ENCODE data around the gene SLC41A2.
A peak's percentile ranks its signal among the peaks of the same experiment; 100 is the strongest.
"Not testable (repeated sequence)": the region's sequence is repeated elsewhere in the genome, so short reads cannot be mapped to it uniquely, and the experiment has no call there.

Gene SLC41A2, protein sequence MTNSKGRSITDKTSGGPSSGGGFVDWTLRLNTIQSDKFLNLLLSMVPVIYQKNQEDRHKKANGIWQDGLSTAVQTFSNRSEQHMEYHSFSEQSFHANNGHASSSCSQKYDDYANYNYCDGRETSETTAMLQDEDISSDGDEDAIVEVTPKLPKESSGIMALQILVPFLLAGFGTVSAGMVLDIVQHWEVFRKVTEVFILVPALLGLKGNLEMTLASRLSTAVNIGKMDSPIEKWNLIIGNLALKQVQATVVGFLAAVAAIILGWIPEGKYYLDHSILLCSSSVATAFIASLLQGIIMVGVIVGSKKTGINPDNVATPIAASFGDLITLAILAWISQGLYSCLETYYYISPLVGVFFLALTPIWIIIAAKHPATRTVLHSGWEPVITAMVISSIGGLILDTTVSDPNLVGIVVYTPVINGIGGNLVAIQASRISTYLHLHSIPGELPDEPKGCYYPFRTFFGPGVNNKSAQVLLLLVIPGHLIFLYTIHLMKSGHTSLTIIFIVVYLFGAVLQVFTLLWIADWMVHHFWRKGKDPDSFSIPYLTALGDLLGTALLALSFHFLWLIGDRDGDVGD

DNA sequence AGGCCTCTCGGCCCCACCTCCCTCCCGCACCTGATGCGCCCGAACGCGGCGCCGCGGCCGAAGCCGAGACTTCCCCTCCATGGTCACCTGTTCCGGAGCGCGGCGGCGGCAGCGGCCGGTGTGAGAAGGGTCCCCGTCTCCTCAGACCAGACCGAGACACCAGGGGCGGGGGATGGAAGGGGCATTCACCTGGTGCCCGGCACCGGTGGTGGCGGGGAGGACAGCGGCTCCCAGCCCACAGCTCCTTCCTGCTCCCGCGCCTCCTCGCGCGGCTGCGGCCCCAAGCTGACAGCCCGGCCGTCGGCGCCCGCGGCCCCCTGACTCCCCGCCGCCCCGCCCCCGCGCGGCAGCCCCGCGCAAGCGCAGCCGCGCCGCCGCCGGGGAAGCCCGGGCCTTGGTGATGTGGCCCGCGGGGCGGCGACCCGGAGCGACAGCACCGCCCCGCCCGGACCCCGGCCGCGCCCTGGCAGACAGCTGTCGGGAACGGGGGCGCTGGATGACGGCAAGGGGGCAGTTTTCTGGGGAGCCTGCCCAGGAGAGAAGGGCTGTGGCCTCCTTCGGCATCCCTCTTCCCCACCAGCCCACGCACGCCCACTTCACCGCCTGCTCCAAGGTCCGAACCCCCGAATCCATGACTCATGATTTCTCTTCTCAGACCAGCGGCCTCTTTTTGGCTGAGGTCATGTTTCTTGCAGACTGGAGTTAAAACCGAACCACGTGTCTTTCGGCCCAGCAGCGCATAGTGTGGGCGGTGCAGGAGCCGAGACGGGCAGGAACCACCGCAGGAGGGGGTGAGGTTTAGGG is at the start of gene SLC41A2:
SLC41A2 (minus strand) TSS at position 290 of the 804 bp plus-strand sequence. CDS start 29,763 bp downstream, outside the sequence.
- DNase-seq: peak; percentile 24 to 77

DNA sequence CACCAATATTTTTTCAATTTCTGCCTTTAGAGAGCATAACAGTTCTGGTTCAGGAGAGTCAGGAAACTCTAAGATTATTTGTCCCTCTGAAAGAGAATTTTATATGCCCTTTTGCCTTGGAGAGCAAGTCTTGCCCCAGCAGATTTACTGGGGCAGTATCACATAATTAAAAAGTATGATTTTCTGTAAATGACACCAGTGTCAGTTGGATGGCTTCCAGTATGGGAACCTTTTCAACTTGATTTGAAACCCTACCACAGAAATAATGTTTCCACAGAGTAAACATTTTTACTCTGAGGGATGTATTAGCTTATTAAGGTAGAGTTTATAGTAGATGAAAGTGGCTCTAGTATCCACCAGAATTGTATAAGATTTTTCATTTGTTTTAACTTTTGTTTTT is 43.4 kb upstream of the SLC41A2 start:
- no peak for DNase-seq

DNA sequence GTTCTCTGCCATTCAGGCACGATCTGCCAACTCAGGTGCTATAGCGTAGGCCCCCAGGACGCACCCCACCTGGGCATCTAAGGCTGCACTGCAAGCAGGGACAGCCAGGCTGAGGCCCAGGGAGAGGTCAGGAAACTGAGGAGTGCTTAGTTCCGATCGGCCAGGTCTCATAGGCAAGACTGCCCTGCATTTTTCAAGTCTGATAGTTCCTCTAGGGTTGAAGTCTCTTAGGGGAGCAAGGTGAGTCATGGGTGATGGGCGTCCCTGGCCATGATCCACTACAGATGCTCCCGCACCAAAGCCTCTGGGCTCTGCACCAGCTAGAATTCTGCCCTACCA is 41.2 kb upstream of the SLC41A2 start:
- DNase-seq: no peak

DNA sequence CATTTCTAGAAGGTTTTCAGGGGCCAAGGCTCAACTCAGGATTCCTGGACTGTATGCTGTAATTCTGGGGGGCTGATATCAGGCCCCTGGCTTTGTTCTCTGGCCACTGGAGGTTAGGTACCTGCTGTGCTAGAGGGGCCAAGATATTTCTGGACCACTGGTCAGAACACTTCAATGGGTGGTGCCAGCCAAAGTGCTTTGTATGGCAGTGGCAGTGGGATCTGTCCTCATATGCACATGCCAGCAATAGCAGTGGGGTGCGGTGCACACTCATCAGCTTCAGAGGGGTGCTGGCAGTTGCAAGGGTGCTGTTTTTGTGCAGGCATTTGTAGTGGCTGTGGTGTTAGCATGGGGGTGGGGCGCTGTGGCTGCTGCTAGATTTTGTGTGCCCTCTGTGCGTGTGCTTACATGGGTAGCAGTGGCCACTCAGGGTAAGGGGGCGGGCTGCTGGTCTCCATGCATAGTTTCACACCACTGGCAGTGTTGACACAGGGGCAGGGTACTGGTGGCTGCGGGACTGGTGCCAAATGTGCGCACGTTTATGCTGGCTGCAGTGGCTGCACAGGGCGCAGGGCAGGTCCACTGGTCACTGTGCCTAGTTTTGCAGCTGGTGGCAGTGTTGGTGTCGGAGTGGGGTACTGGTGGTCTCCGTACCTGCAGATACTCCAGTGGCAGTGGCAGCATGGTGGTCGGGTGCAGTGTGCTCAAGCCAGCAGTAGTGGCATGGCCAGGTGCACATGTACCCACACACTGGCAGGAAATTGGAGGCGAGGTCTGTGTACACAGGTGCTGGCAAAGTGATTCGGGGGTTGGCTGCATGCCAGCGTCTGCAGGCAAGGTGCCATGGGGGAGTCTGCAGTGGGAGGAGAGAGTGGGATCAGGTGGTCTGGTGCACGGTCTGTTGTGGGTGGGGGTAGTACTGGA is 40.6 kb upstream of the SLC41A2 start:
- no peak for DNase-seq

DNA sequence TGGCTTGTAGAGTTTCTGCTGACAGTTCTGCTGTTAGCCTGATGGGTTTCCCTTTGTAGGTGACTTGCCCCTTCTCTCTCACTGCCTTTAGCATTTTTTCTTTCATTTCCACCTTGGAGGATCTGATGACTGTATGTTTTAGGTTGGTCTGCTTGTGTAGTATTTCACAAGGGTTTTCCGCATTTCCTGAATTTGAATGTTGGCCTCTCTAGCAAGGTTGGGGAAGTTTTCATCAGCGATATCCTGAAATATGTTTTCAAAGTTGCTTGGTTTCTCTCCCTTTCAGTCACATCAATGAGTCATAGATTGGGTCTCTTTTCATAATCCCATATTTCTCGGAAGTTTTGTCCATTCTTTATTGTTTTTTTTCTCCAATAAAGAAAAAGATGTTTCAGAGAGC is 39.5 kb upstream of the SLC41A2 start:
- no peak for DNase-seq

DNA sequence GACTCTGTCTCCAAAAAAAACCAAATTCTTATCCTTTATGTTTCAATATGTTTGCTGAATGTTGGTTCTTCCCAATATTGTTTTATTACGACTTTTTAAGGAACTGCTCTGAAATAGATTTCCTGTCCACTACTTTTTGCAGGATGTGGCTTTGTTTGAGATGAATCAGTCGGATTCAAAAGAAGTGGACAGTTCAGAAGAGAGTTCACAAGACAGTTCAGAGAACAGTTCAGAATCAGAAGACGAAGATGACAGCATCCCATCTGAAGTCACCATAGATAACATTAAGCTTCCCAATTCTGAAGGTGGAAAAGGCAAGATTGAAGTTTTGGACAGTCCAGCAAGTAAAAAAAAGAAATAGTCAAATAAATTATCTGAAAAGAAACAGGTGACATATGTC is 36.2 kb upstream of the SLC41A2 start:
- DNase-seq: no peak

DNA sequence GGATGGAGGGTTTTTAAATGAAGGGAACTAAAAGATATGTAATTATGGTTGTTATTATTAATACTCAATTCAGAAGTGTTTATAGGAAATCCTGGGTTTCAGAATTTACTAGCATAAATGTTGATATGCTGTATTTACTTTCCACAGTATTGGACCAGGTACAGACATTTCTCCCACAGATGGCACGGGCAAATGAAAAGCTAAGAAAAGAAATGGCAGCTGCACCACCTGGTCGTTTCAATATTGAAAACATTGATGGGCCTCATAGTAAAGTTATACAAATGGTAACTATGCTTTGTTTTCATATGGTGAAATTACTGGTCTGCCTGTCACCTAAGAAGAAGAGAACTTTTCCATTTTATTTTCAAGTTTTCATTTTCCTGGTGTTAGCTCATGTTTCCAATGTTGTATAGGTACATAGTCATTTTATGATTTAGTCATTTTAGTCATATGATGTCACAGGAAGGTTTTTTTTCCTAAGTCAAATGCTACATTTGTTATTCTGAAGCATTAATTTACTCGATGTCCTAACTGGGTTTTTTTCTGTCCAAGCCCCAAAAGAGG is 33.6 kb upstream of the SLC41A2 start:
- no peak for DNase-seq

DNA sequence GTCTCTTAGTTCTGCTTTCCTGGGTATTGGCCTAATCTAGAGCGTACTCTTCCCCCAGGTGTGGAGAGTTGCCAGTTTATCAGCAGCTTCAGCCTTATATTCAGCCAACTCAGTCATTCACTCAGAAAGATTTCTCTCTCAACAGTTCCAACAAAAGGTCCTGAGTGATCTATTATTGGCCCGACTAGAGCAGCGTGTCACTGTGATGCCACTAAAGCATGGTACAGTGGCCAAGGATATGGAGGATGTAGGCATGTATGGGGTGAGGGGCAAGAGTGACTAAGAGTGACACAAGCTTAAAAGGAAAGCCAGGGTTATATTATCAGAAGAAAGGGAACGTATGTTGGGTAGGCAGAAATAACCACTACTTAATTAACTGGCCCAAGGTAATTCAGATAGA is 32.9 kb upstream of the SLC41A2 start:
- DNase-seq: no peak

DNA sequence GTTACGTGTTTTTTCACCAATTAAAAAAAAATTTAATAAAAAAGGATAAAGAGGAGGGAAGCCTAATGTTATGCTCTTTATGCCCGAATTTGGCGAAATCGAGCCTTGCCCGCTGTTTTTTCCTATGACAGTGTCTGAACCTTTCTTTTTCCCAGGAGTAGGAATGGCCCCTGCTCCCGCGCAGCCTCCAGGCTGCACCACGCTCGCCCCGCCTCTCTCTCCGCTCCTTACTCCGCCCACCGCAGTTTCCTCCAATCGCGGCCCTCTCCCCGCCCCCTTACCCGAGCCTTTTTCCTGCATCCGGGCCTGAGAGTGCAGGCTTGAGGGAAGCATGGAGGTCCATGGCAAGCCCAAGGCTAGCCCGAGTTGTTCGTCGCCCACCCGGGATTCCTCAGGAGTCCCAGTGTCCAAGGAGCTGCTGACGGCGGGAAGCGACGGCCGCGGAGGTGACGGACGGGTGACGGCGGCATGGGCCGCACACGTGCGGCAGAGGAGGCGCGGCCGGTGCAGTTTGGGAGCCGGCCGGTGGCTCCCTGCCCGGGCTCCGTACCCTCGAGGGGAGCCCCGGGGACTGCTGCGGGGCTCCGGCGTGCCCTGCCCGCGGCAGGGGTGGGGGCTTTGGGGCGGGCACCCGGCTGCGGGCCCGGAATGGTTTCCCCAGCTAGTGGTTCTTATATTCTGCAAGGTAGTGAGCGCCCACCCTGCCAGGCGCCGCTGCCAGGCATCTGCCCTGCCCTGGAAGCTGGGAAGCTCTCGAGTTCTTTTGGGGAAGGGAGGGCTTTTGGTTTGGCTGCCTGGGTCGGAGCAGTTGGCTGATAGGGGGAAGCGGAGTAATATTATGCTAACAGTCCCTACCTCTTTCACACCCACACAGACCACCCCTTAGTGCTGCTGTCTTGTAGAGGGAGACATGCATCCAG is 28.2 kb upstream of the SLC41A2 start, which contains the start of gene NOPCHAP1:
NOPCHAP1 (plus strand) TSS at position 295 of the 920 bp plus-strand sequence; CDS start at position 332, 37 bp downstream.
- peak; percentile 85 to 87 for DNase-seq

DNA sequence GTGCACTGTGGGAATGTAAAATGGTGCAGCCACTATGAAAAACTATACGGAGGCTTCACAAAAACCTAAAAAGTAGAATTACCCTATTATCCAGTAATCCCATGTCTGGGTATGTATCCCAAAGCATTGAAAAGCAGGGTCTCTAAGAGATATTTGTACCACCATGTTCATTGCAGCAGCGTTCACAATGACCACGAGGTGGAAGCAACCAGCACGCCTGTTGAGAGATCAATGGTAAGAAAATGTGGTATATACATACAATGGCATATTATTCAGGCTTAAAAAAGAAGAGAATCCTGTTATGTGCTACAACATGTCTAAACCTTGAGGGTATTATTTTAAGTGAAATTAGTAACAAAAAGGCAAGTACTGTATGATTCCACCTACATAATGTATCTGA is 27.1 kb upstream of the SLC41A2 start:
- no peak for DNase-seq

DNA sequence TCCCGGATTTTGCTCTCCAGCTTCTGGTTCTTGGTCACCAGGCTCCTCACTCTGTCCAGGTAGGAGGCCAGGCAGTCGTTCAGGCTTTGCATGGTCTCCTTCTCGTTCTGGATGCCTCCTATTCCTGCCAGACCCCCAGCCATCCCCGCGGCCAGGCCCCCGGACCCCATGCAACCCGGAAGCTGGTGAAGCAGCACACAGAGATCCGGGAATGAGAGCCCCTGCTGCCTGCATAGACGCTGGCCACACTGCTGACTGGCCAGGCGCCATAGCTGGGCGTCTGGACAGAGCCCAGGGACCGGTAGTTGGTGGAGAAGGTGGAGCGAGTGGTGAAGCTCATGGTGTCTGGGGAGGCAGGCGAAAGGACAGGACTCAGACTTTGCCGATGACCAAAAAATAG is 19.6 kb upstream of the SLC41A2 start:
- DNase-seq: not testable (repeated sequence)

DNA sequence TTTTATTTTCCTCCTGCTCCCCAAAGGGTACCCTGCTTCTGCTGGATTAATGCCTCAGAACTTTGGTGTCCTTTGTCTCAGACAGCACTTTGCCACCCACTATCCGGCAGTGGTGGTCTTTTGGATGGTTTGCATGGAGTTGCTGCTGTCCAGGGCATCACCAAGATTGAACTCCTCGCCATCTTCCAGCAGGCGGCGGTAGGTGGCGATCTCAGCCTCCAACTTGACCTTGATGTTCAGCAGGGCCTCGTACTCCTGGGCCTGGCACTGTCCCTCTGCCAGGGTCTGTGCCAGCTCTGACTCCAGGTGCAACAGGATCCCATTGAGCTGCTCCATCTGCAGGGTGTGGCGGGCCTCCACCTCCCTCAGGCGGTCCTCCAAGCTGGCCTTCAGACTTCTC is 18.6 kb upstream of the SLC41A2 start:
- no peak for DNase-seq

DNA sequence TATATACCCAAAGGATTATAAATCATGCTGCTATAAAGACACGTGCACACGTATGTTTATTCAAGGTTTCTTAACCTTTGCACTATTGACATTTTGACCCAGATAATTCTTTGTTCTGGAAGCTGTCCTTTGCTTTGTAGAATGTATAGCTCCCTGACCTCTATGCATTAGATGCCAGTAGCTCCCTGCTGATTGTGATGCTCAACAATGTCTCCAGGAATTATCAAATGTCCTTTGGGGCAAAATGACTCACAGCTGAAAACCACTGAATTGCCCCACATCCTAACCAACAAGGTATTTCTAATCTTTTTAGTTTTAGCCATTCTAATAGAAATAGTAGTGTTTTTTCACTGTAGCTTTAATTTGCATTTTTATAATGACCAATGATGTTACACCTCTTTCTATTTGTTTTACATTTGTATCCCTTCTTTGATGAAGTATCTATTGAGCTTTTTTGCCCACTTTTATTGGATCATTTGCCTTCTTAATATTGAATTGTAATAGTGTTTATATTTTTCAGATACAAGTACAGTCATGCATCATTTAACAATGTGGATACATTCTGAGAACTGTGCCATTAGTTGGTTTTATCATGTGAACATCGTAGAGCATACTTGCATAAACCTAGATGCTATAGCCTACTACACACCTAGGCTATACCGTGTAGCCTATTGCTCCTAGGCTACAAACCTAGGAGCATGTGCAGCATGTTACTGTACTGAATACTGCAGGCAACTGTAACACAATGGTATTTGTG is 17.7 kb upstream of the SLC41A2 start:
- no peak for DNase-seq

DNA sequence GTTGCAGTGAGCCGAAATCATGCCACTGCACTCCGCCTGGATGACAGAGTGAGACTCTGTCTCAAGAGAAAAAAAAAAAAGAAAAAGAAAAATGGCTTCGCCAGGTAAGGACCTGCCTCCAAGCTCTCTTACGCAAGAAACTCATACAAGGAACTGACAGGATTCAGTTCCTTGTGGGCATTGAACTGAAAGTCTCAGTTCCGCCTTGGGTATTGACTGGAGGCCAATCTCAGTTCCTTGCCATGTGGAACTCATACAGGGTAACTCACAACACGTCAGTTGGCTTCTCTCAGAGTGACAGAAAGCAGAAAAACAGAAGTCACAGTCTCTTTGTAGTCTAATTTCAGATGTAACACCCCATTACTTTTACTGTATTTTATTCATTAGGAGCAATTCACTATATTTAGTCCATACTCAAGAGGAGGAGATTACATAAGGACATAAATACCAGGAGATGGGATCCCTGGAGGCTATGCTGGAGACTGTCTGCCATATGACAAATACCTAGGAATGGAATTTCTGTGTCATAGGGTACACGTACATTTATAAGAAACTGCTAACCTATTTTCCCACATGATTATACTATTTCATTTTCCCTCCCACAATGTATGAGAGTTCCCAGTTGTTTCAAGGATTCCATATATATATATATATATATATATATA is 16.7 kb upstream of the SLC41A2 start:
- DNase-seq: no peak

DNA sequence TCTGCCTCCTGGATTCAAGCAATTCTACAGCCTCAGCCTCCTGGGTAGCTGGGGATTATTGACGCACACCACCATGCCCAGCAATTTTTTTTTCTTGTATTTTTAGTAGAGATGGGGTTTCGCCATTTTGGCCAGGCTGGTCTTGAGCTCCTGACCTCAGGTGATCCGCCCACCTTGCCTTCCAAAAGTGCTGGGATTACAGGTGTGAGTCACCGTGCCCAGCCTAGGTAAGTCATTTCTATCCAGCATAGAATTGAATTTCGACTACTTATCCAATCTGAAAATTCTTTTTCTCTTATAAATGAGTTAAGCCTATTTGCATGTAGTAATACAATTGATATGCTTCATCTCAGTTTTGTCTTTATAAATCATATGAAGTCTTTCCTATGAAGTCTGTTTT is 15.2 kb upstream of the SLC41A2 start:
- no peak for DNase-seq

DNA sequence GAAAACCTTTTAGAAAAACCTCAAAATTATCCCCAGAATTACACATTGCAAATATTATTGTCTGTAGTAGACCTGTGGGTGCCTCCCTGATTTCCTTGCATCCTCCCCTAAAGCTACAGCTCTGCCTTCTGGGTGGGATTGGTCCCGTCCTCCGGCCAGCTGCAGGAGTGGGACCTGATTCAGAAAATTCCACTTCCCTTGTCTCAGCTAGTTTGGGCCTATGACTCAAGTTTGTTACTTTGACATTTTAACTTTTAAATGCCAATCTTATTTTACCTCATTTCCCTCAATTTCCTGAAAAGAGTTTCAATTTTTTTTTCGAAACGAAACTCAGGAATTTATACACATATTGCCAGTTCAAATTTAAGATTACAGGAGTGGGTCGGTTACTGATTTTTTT is 13.2 kb upstream of the SLC41A2 start:
- DNase-seq: no peak

DNA sequence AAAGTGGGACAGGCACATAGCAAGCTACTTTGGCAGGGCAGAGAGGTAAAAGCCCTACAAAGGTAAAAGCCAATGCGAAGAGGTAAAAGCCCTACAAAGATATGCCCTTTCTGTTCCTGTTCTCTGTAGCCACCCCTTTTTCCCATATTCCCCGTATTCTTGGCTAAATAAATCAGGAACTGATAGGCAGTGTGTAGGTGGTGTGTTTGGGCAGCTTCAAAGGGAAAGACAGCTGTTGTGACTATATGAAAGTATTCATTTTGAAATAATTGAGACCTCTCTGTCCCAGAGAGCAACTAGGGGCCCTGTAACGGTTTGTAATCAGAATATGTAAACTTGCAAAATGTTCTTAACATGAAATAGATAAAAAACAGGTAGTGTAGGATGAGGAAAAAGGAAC is 11.3 kb upstream of the SLC41A2 start:
- DNase-seq: no peak

DNA sequence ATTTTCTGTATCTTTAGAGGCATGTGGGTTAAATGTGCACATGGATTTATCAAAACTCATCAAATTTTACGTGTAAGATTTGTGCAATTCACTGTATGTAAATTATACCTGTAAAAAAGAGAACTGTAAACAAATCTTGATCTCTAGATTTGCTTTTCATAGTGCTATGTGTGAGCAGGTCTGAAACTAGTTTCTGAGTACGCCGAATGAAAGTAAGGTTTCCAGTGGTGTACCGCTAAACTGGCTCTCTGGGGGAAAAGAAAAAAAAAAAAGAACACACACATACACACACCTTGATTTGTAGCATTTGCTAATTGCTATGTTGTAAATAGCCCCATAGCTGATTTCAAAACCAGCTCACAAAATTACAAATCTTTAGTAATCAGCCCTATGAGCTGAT is 8.6 kb upstream of the SLC41A2 start:
- no peak for DNase-seq

DNA sequence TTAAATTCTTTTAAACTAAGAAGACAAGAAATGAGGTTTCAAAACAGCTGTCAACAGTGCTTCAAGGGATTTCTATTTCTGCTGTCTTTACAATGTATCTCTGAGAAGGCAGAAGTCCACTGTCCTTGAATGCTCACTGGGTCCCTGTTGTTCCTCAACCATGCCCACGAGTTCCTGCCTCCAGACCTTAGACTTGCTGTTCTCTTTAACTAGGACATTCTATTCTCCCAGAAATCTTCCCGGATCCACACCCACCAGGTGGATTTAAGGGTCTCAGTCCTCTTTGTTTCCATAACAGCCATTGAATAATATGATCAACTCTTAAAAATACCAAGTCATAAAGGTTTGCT is 6.7 kb upstream of the SLC41A2 start:
- no peak for DNase-seq
